GM12878 (cell line): ENCODE data around the gene DNAAF2. TPM values are rescaled to one million over a fixed set of nuclear protein-coding genes. Genes with fewer than 3 reads are reported as not detected.

Experiments used
- ATAC-seq: fragments of 200-7000 bp; cut with Tn5 transposase; 3 replicates; pipeline ENCODE4 v1.9.1; 2020; ENCODE audit warnings: mild to moderate bottlenecking, moderate library complexity
- BruUV-seq: library from RNA; stranded (reverse); fragments of 400-500 nt; replicated peaks from 2 replicates; lab custom pipeline; 2021; lab: Mats Ljungman, UMichigan
- CTCF ChIA-PET: fragments of 300-600 bp; sonication (Branson Sonifier 250); formaldehyde crosslinking; extraction: SDS; loops from one replicate; lab custom pipeline; 2021; ENCODE audit warnings: inconsistent platforms; lab: Yijun Ruan, JAX
- POLR2A ChIA-PET: fragments of 350-600 bp; formaldehyde crosslinking; extraction: SDS; loops from one replicate; lab custom pipeline; 2021; ENCODE audit warnings: inconsistent platforms; lab: Charles Lee
- RAD21 ChIA-PET: fragments of 300-600 bp; sonication (Branson Sonifier 250); formaldehyde crosslinking; loops from one replicate; lab custom pipeline; 2023; ENCODE audit warnings: antibody characterized with exemption; ENCODE audit not compliant: unreplicated experiment; lab: Charles Lee
- SMC1A ChIA-PET: fragments of 300-600 bp; sonication (Branson Sonifier 250); formaldehyde crosslinking; loops from one replicate; lab custom pipeline; 2023; ENCODE audit not compliant: unreplicated experiment, uncharacterized antibody; lab: Charles Lee
- DNase-seq: peaks from one replicate; pipeline ENCODE4 v3.0.0-alpha.2; 2011; ENCODE audit warnings: low read depth, low spot score
- FAIRE-seq: peaks from 3 replicates; lab custom pipeline; 2011; peaks lifted over from hg19 to GRCh38; lab: Jason Lieb, UNC
- H2AFZ ChIP-seq: 2 replicates; pipeline ENCODE4 v1.6.0; 2011; ENCODE audit warnings: low read depth, low read length, control low read depth; ENCODE audit not compliant: control insufficient read depth
- H3K27ac ChIP-seq: 2 replicates; pipeline ENCODE4 v1.5.1; 2011; ENCODE audit warnings: control low read depth; ENCODE audit not compliant: control insufficient read depth, insufficient read depth
- H3K27me3 ChIP-seq, 2 experiments: replicated peaks in 1 of 2; 2 replicates each; pipeline versions ENCODE4 v1.6.0 to v1.6.1; 2011; ENCODE audit warnings: low read length in 1 of 2; ENCODE audit not compliant: control insufficient read depth in 2 of 2, insufficient read depth in 2 of 2
- H3K36me3 ChIP-seq, 2 experiments: 2 replicates each; pipeline ENCODE4 v1.5.1; 2011; ENCODE audit warnings: low read length in 1 of 2; ENCODE audit not compliant: control insufficient read depth in 2 of 2, insufficient read depth in 2 of 2
- H3K4me1 ChIP-seq: 2 replicates; pipeline ENCODE4 v1.6.1; 2011; ENCODE audit warnings: mild to moderate bottlenecking, low read length, moderate library complexity, mixed read lengths; ENCODE audit not compliant: control insufficient read depth, insufficient read depth
- H3K4me2 ChIP-seq: 2 replicates; pipeline ENCODE4 v1.6.0; 2011; ENCODE audit warnings: control low read depth; ENCODE audit not compliant: control insufficient read depth, insufficient read depth
- H3K4me3 ChIP-seq: fragments of 200-600 bp; sonication (generic); 2 replicates; pipeline ENCODE4 v1.5.1; 2016
- H3K79me2 ChIP-seq: 2 replicates; pipeline ENCODE4 v1.6.0; 2011; ENCODE audit warnings: low read length; ENCODE audit not compliant: control insufficient read depth, insufficient read depth
- H3K9ac ChIP-seq: 2 replicates; pipeline ENCODE4 v1.8.0; 2011; ENCODE audit warnings: low read length, control low read depth, mixed read lengths; ENCODE audit not compliant: control insufficient read depth, insufficient read depth
- H3K9me3 ChIP-seq: replicated peaks from 3 replicates; pipeline ENCODE4 v1.5.1; 2011; ENCODE audit warnings: mild to moderate bottlenecking, low read length; ENCODE audit not compliant: control insufficient read depth, insufficient read depth
- H4K20me1 ChIP-seq: 2 replicates; pipeline ENCODE4 v1.6.0; 2011; ENCODE audit not compliant: control insufficient read depth, insufficient read depth
- ASH2L ChIP-seq: fragments of 300-600, 200-600 bp; sonication (generic); IDR thresholded peaks from 2 replicates; pipeline ENCODE4 v1.6.1; 2017; ENCODE audit warnings: low read depth, mild to moderate bottlenecking, borderline replicate concordance
- CBFB ChIP-seq: IDR thresholded peaks from 2 replicates; pipeline ENCODE4 v1.6.1; 2016; ENCODE audit warnings: antibody characterized with exemption, low read depth
- CREB1 ChIP-seq: IDR thresholded peaks from 2 replicates; pipeline ENCODE4 v1.6.1; 2012; ENCODE audit warnings: low read depth, mild to moderate bottlenecking, inconsistent platforms
- CREM ChIP-seq: IDR thresholded peaks from 2 replicates; pipeline ENCODE4 v1.6.1; 2014; ENCODE audit warnings: antibody characterized with exemption, low read depth
- EED ChIP-seq: sonication (generic); IDR thresholded peaks from 2 replicates; pipeline ENCODE4 v1.6.1; 2016; ENCODE audit warnings: antibody characterized with exemption, low read depth
- JUND ChIP-seq: IDR thresholded peaks from 2 replicates; pipeline ENCODE4 v1.6.1; 2012; ENCODE audit warnings: low read depth, mild to moderate bottlenecking, low read length, improper control_type of control experiment, moderate library complexity
- MTA2 ChIP-seq: fragments of 450-650 bp; IDR thresholded peaks from 2 replicates; pipeline ENCODE4 v1.6.1; 2016; ENCODE audit warnings: low read depth, mild to moderate bottlenecking, moderate library complexity
- NR2F1 ChIP-seq: fragments of 450-650 bp; conservative IDR thresholded peaks from 2 replicates; pipeline ENCODE4 v1.6.1; 2017; ENCODE audit warnings: mild to moderate bottlenecking
- RAD51 ChIP-seq: fragments of 450-650 bp; IDR thresholded peaks from 2 replicates; pipeline ENCODE4 v1.6.1; 2016; ENCODE audit warnings: moderate library complexity, mild to moderate bottlenecking, inconsistent platforms
- SMARCA5 ChIP-seq: fragments of 450-650 bp; IDR thresholded peaks from 2 replicates; pipeline ENCODE4 v1.6.1; 2017; ENCODE audit warnings: mild to moderate bottlenecking
- SMC3 ChIP-seq: IDR thresholded peaks from 2 replicates; pipeline ENCODE4 v1.6.1; 2011; ENCODE audit warnings: low read length, improper control_type of control experiment, borderline replicate concordance
- SP1 ChIP-seq: IDR thresholded peaks from one replicate; pipeline ENCODE4 v1.6.1; 2011; ENCODE audit warnings: low read depth, low read length
- TCF12 ChIP-seq: IDR thresholded peaks from 2 replicates; pipeline ENCODE4 v1.6.1; 2011; ENCODE audit warnings: low read depth, mild to moderate bottlenecking, low read length
- TCF3 ChIP-seq: IDR thresholded peaks from 2 replicates; pipeline ENCODE4 v1.6.1; 2012; ENCODE audit warnings: low read depth, mild to moderate bottlenecking, low read length, borderline replicate concordance; ENCODE audit not compliant: insufficient read depth
- ZNF274 ChIP-seq: IDR thresholded peaks from one replicate; pipeline ENCODE4 v1.8.0; 2011; ENCODE audit not compliant: insufficient read length, insufficient read depth
- ZNF622 ChIP-seq: fragments of 450-650 bp; IDR thresholded peaks from 2 replicates; pipeline ENCODE4 v1.6.1; 2017; ENCODE audit warnings: mild to moderate bottlenecking, inconsistent platforms
- in situ Hi-C: fragments of 300-500 bp; cut with MboI; formaldehyde crosslinking; loops from 9 replicates; pipeline ENCODE4 v1.14.3; 2018; ENCODE audit warnings: mixed read lengths
- intact Hi-C: fragments of 100-400 bp; cut with micrococcal nuclease; formaldehyde crosslinking; loops from one replicate; pipeline ENCODE4 v1.14.2; 2022; ENCODE audit not compliant: unreplicated experiment
- polyA plus RNA-seq, 11 experiments: library from polyadenylated mRNA; depleted of rRNA in 4 of 11; unstranded in 6 of 11; stranded (reverse) in 5 of 11; fragments of >200 nt; fragmentation: Nextera tagmentation in 4 of 11; fragmentation: Illumina TruSeq in 1 of 11; extraction: Ambion mirVana in 4 of 11; extraction: Trizol in 1 of 11; gene quantifications; 1 replicate in 1 of 11; 2 replicates in 10 of 11; pipeline versions ENCODE4 v1.2.1 to v1.2.3, GENCODE V29; 2011 to 2016; ENCODE audit warnings: inconsistent platforms in 2 of 11, missing spikeins in 2 of 11, low read depth in 1 of 11
- total RNA-seq, 4 experiments: library from RNA; depleted of rRNA in 3 of 4; stranded (reverse); fragments of >200 nt in 3 of 4; fragmentation: Illumina TruSeq in 1 of 4; extraction: Trizol in 1 of 4; gene quantifications; 2 replicates each; pipeline versions ENCODE4 v1.2.1 to v1.2.3, GENCODE V29; 2013 to 2021
- TF ChIP-seq, protein P1 (sequence below): fragments of 450-650 bp; conservative IDR thresholded peaks from 2 replicates; pipeline ENCODE4 v1.6.1; 2017; ENCODE audit warnings: mild to moderate bottlenecking, moderate library complexity
- TF ChIP-seq, protein P2 (sequence below): fragments of 450-650 bp; formaldehyde crosslinking; IDR thresholded peaks from 2 replicates; pipeline ENCODE4 v1.4.0; 2022; ENCODE audit warnings: mild to moderate bottlenecking, moderate library complexity
- TF ChIP-seq, protein P3 (sequence below): fragments of 450-650 bp; IDR thresholded peaks from 2 replicates; pipeline ENCODE4 v1.6.1; 2016; ENCODE audit warnings: mild to moderate bottlenecking
- TF ChIP-seq, protein P4 (sequence below): IDR thresholded peaks from 2 replicates; pipeline ENCODE4 v1.6.1; 2011; ENCODE audit warnings: borderline replicate concordance, low read depth, mild to moderate bottlenecking, moderate library complexity, low read length; ENCODE audit not compliant: insufficient read depth, poor library complexity, severe bottlenecking

The DNAAF2 gene
- total and polyA plus RNA-seq, 10 of the 15 experiments (the other 5 are each of a cell fraction or from before 2014, with no cell fraction given): 5.7 to 24.7 (median 10.8) TPM

DNA sequence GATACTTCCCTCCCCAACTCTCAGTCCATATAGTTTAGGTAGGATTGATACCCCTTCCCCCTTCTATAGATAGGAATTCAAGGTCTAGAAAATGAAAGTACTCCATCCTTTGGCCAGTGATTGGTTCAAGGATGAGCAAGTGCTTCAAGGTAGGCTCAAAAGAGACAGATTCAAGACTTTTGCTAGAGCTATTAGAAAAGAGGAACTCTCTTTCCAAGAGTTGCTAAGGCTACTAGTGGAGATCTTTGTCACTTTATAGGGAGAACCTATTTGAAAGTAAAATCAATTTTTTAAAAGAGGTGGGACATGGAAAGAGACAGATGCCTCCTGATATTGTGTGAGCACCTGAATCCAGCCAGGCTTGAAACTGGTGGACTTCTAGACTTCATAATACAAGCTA is 35.4 kb upstream of the DNAAF2 start:
- no TSS peak for BruUV-seq
- POLR2A ChIA-PET: no interaction called here
- in situ Hi-C loops: no loop called here

More for the DNA sequence above, 35.4 kb upstream of the DNAAF2 start:
- H3K27ac ChIP-seq: no peak overlapping the region
- FAIRE-seq (no peak), DNase-seq (no peak), ATAC-seq (no peak)
- intact Hi-C loops: no loop called here
- CTCF ChIA-PET: interaction anchor here (0.6 kb wide), 1 partner anchor 599 kb away, joined by 3 read pairs; no protein-coding TSS in a partner anchor
- H3K9me3 ChIP-seq: no peaks in the 10 kb centered on the region
- H3K4me3 ChIP-seq: no peak overlapping the region
- no peaks in the 10 kb centered on the region for H3K79me2 ChIP-seq
- TF ChIP-seq RAD51: no peak
- no peak for TF ChIP-seq CREB1
- TF ChIP-seq SMC3: no peak
- TF ChIP-seq SMARCA5: no peak
- TF ChIP-seq, protein P1, sequence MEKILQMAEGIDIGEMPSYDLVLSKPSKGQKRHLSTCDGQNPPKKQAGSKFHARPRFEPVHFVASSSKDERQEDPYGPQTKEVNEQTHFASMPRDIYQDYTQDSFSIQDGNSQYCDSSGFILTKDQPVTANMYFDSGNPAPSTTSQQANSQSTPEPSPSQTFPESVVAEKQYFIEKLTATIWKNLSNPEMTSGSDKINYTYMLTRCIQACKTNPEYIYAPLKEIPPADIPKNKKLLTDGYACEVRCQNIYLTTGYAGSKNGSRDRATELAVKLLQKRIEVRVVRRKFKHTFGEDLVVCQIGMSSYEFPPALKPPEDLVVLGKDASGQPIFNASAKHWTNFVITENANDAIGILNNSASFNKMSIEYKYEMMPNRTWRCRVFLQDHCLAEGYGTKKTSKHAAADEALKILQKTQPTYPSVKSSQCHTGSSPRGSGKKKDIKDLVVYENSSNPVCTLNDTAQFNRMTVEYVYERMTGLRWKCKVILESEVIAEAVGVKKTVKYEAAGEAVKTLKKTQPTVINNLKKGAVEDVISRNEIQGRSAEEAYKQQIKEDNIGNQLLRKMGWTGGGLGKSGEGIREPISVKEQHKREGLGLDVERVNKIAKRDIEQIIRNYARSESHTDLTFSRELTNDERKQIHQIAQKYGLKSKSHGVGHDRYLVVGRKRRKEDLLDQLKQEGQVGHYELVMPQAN: no peak
- TF ChIP-seq NR2F1: no peak
- TF ChIP-seq MTA2: no peak
- no peak for TF ChIP-seq TCF12
- TF ChIP-seq, protein P2, sequence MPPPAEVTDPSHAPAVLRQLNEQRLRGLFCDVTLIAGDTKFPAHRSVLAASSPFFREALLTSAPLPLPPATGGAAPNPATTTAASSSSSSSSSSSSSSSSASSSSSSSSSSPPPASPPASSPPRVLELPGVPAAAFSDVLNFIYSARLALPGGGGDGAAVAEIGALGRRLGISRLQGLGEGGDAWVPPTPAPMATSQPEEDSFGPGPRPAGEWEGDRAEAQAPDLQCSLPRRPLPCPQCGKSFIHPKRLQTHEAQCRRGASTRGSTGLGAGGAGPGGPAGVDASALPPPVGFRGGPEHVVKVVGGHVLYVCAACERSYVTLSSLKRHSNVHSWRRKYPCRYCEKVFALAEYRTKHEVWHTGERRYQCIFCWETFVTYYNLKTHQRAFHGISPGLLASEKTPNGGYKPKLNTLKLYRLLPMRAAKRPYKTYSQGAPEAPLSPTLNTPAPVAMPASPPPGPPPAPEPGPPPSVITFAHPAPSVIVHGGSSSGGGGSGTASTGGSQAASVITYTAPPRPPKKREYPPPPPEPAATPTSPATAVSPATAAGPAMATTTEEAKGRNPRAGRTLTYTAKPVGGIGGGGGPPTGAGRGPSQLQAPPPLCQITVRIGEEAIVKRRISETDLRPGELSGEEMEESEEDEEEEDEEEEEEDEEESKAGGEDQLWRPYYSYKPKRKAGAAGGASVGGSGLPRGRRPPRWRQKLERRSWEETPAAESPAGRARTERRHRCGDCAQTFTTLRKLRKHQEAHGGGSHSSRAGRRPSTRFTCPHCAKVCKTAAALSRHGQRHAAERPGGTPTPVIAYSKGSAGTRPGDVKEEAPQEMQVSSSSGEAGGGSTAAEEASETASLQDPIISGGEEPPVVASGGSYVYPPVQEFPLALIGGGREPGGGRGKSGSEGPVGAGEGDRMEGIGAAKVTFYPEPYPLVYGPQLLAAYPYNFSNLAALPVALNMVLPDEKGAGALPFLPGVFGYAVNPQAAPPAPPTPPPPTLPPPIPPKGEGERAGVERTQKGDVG (CRISPR knock-in tag): no peak
- no peak for TF ChIP-seq EED
- no peak for TF ChIP-seq SP1
- TF ChIP-seq ZNF622: no peak
- TF ChIP-seq CREM: no peak
- no peak for TF ChIP-seq CBFB
- TF ChIP-seq, protein P3, sequence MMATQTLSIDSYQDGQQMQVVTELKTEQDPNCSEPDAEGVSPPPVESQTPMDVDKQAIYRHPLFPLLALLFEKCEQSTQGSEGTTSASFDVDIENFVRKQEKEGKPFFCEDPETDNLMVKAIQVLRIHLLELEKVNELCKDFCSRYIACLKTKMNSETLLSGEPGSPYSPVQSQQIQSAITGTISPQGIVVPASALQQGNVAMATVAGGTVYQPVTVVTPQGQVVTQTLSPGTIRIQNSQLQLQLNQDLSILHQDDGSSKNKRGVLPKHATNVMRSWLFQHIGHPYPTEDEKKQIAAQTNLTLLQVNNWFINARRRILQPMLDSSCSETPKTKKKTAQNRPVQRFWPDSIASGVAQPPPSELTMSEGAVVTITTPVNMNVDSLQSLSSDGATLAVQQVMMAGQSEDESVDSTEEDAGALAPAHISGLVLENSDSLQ: no peak
- no peak for TF ChIP-seq JUND
- no peak for TF ChIP-seq ZNF274
- no peak for TF ChIP-seq TCF3
- TF ChIP-seq ASH2L: no peak
- TF ChIP-seq, protein P4, sequence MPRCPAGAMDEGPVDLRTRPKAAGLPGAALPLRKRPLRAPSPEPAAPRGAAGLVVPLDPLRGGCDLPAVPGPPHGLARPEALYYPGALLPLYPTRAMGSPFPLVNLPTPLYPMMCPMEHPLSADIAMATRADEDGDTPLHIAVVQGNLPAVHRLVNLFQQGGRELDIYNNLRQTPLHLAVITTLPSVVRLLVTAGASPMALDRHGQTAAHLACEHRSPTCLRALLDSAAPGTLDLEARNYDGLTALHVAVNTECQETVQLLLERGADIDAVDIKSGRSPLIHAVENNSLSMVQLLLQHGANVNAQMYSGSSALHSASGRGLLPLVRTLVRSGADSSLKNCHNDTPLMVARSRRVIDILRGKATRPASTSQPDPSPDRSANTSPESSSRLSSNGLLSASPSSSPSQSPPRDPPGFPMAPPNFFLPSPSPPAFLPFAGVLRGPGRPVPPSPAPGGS: no peak
- TF ChIP-seq, all 136 proteins: peak for 0
- Histone ChIP-seq H3K36me3 (peaks cover 2 to 3% of the 10 kb centered on the region in 2 experiments; a peak in 2 of 4 replicates), H3K4me1 (no peaks in the 10 kb centered on the region), H3K27me3 (no peaks in the 10 kb centered on the region), H3K4me2 (no peak overlapping the region), H3K9ac (no peak overlapping the region), H4K20me1 (no peaks in the 10 kb centered on the region), H2AFZ (no peak overlapping the region)
- ChIA-PET SMC1A (interaction anchor here (1.2 kb wide), 1 partner anchor 15 kb away, joined by 3 read pairs; no protein-coding TSS in a partner anchor), RAD21 (no interaction called here)
